HEK293 (cell line): ENCODE measurements around the gene FBXW5.

Experiments used
- CTCF ChIA-PET: fragments of 350-600 bp; formaldehyde crosslinking; extraction: SDS; loops from one replicate; lab custom pipeline; 2021; ENCODE audit warnings: antibody characterized with exemption; lab: Yijun Ruan, JAX
- POLR2A ChIA-PET: fragments of 300-600 bp; formaldehyde crosslinking; extraction: SDS; loops from one replicate; lab custom pipeline; 2020; ENCODE audit warnings: antibody characterized with exemption, inconsistent platforms; lab: Yijun Ruan, JAX
- H3K27ac ChIP-seq: fragments of 200-500 bp; sonication (Bioruptor generic); 2 replicates; pipeline ENCODE4 v1.5.1; 2014; ENCODE audit warnings: low read depth, low read length, control low read depth, inconsistent platforms; ENCODE audit errors: extremely low read depth
- H3K36me3 ChIP-seq, 2 experiments: fragments of 200-500 bp in 1 of 2; sonication (Bioruptor generic) in 1 of 2; 1 replicate in 1 of 2; 2 replicates in 1 of 2; pipeline ENCODE4 v1.5.1; 2014 to 2017; ENCODE audit warnings: inconsistent platforms in 2 of 2, low read length in 2 of 2; ENCODE audit not compliant: control insufficient read depth in 2 of 2, insufficient read depth in 1 of 2
- H3K4me1 ChIP-seq: fragments of 200-500 bp; sonication (Bioruptor generic); 2 replicates; pipeline ENCODE4 v1.5.1; 2014; ENCODE audit warnings: mild to moderate bottlenecking, low read length, inconsistent platforms; ENCODE audit not compliant: control insufficient read depth, insufficient read depth
- H3K4me3 ChIP-seq: 2 replicates; pipeline ENCODE4 v1.5.1; 2011; ENCODE audit warnings: low read depth, mild to moderate bottlenecking, control low read depth, low read length, moderate library complexity
- H3K9me3 ChIP-seq: fragments of 200-500 bp; sonication (Bioruptor generic); 2 replicates; pipeline ENCODE4 v1.5.1; 2014; ENCODE audit warnings: low read depth, low read length, inconsistent platforms; ENCODE audit not compliant: control insufficient read depth, insufficient read depth
- MEIS1 ChIP-seq: sonication (generic); formaldehyde crosslinking; IDR thresholded peaks from 2 replicates; pipeline ENCODE4 v1.8.1; 2022; ENCODE audit warnings: missing genetic modification reagents, mild to moderate bottlenecking, borderline replicate concordance
- SALL2 ChIP-seq: fragments of 450-650 bp; formaldehyde crosslinking; IDR thresholded peaks from 2 replicates; pipeline ENCODE4 v1.5.0; 2017; ENCODE audit warnings: missing biosample characterization, mild to moderate bottlenecking, missing genetic modification characterization, borderline replicate concordance
- SETDB1 ChIP-seq: IDR thresholded peaks from one replicate; pipeline ENCODE4 v1.6.1; 2017; ENCODE audit warnings: mild to moderate bottlenecking, low read length, moderate library complexity, mixed read lengths; ENCODE audit not compliant: insufficient read length
- WT1 ChIP-seq: fragments of 450-650 bp; formaldehyde crosslinking; IDR thresholded peaks from 2 replicates; pipeline ENCODE4 v1.5.1; 2016; ENCODE audit warnings: missing biosample characterization, missing genetic modification characterization
- ZBTB10 ChIP-seq: fragments of 450-650 bp; formaldehyde crosslinking; IDR thresholded peaks from 2 replicates; pipeline ENCODE4 v1.5.1; 2016; ENCODE audit warnings: missing biosample characterization, missing genetic modification characterization
- ZNF138 ChIP-seq: fragments of 450-650 bp; formaldehyde crosslinking; IDR thresholded peaks from 2 replicates; pipeline ENCODE4 v1.5.1; 2016; ENCODE audit warnings: missing biosample characterization, missing genetic modification characterization, borderline replicate concordance
- ZNF140 ChIP-seq: fragments of 450-650 bp; formaldehyde crosslinking; IDR thresholded peaks from 2 replicates; pipeline ENCODE4 v1.5.1; 2016; ENCODE audit warnings: missing biosample characterization, missing genetic modification characterization
- ZNF146 ChIP-seq: fragments of 450-650 bp; formaldehyde crosslinking; IDR thresholded peaks from 2 replicates; pipeline ENCODE4 v1.5.1; 2016; ENCODE audit warnings: missing biosample characterization, missing genetic modification characterization
- ZNF155 ChIP-seq: fragments of 450-650 bp; formaldehyde crosslinking; IDR thresholded peaks from 2 replicates; pipeline ENCODE4 v1.5.1; 2016; ENCODE audit warnings: missing biosample characterization, missing genetic modification characterization
- ZNF23 ChIP-seq: fragments of 450-650 bp; formaldehyde crosslinking; IDR thresholded peaks from 2 replicates; pipeline ENCODE4 v1.5.1; 2016; ENCODE audit warnings: missing biosample characterization, missing genetic modification characterization, borderline replicate concordance
- ZNF266 ChIP-seq: fragments of 450-650 bp; formaldehyde crosslinking; IDR thresholded peaks from 2 replicates; pipeline ENCODE4 v1.5.1; 2016; ENCODE audit warnings: missing biosample characterization, missing genetic modification characterization, low read depth
- ZNF449 ChIP-seq: fragments of 450-650 bp; formaldehyde crosslinking; IDR thresholded peaks from 2 replicates; pipeline ENCODE4 v1.5.1; 2017; ENCODE audit warnings: missing biosample characterization, mild to moderate bottlenecking, missing genetic modification characterization, moderate library complexity
- ZNF488 ChIP-seq: fragments of 450-650 bp; formaldehyde crosslinking; IDR thresholded peaks from 2 replicates; pipeline ENCODE4 v1.5.1; 2016; ENCODE audit warnings: missing biosample characterization, missing genetic modification characterization
- ZNF501 ChIP-seq: fragments of 450-650 bp; formaldehyde crosslinking; IDR thresholded peaks from 2 replicates; pipeline ENCODE4 v1.5.1; 2016; ENCODE audit warnings: missing biosample characterization, missing genetic modification characterization
- ZNF548 ChIP-seq: fragments of 450-650 bp; formaldehyde crosslinking; IDR thresholded peaks from 2 replicates; pipeline ENCODE4 v1.5.1; 2016; ENCODE audit warnings: missing biosample characterization, missing genetic modification characterization
- ZNF654 ChIP-seq: fragments of 450-650 bp; formaldehyde crosslinking; IDR thresholded peaks from 2 replicates; pipeline ENCODE4 v1.5.1; 2016; ENCODE audit warnings: low read depth, missing biosample characterization, missing genetic modification characterization
- ZNF776 ChIP-seq: fragments of 450-650 bp; formaldehyde crosslinking; IDR thresholded peaks from 2 replicates; pipeline ENCODE4 v1.5.0; 2017; ENCODE audit warnings: missing biosample characterization, missing genetic modification characterization, borderline replicate concordance
- ZXDB ChIP-seq: fragments of 450-650 bp; formaldehyde crosslinking; IDR thresholded peaks from 2 replicates; pipeline ENCODE4 v1.5.1; 2016; ENCODE audit warnings: missing biosample characterization, missing genetic modification characterization
- TF ChIP-seq, protein P1 (sequence below): fragments of 450-650 bp; formaldehyde crosslinking; IDR thresholded peaks from 2 replicates; pipeline ENCODE4 v1.5.1; 2016; ENCODE audit warnings: missing biosample characterization, missing genetic modification characterization
- TF ChIP-seq, protein P2 (sequence below): IDR thresholded peaks from 2 replicates; pipeline ENCODE4 v1.6.1; 2011; ENCODE audit warnings: mild to moderate bottlenecking, low read depth, low read length, borderline replicate concordance
- TF ChIP-seq, protein P3 (sequence below): fragments of 450-650 bp; formaldehyde crosslinking; IDR thresholded peaks from 2 replicates; pipeline ENCODE4 v1.5.1; 2016; ENCODE audit warnings: missing biosample characterization, missing genetic modification characterization

Gene FBXW5

GRCh38 chr9:136950656-136951276 lies 6.2 kb upstream of the FBXW5 start:
- Histone ChIP-seq H3K4me1 (no peaks in the 10 kb centered on the region; the same call in 1 of the 2 replicates), H3K27ac (peak overlapping the region; percentile 76; the same call in 1 of the 2 replicates), H3K4me3 (no peak overlapping the region; the same call in 1 of the 2 replicates), H3K36me3 (no peaks in the 10 kb centered on the region), H3K9me3 (no peaks in the 10 kb centered on the region)
- CTCF ChIA-PET, result interaction anchor here (0.9 to 1.4 kb wide), 3 partner anchors 25 to 84 kb away, joined by 3 to 5 read pairs (median 4); partner anchors contain the start of gene PAXX
- POLR2A ChIA-PET, result interaction anchor here (0.5 to 4.9 kb wide), 5 partner anchors 15 to 136 kb away, joined by 3 to 24 read pairs (median 3); partner anchors contain the start of genes PAXX and SAPCD2
- no peak for TF ChIP-seq ZNF654 (tag by site-specific recombination)
- TF ChIP-seq ZNF138 (tag by site-specific recombination), result no peak
- TF ChIP-seq WT1 (tag by site-specific recombination), result no peak
- no peak for TF ChIP-seq ZNF449 (tag by site-specific recombination)
- TF ChIP-seq ZNF155, result no peak
- TF ChIP-seq ZNF23, result no peak

- Histone ChIP-seq H3K36me3 (no peaks in the 10 kb centered on the region), H3K4me1 (no peaks in the 10 kb centered on the region; the same call in 1 of the 2 replicates), H3K4me3 (peak overlapping the region; percentile 55), H3K9me3 (no peaks in the 10 kb centered on the region), H3K27ac (peak overlapping the region; percentile 76)
- CTCF ChIA-PET, result interaction anchor here (0.6 to 1.4 kb wide), 2 partner anchors 20 to 26 kb away, joined by 3 to 5 read pairs; no protein-coding TSS in a partner anchor
- POLR2A ChIA-PET, result interaction anchor here (0.5 to 4.9 kb wide), 6 partner anchors 43 to 223 kb away, joined by 3 to 24 read pairs (median 3); partner anchors contain the start of genes CLIC3, PAXX and SAPCD2
- TF ChIP-seq SETDB1 (no peak), ZNF146 (no peak), MEIS1 (CRISPR knock-in tag) (no peak), ZNF776 (tag by site-specific recombination) (no peak), ZNF266 (tag by site-specific recombination) (no peak), ZNF548 (tag by site-specific recombination) (no peak), ZBTB10 (tag by site-specific recombination) (peak; percentile 72; the same call in 1 of the 2 replicates), ZNF488 (tag by site-specific recombination) (no peak), ZXDB (tag by site-specific recombination) (peak; percentile 61; the same call in 1 of the 2 replicates), ZNF501 (no peak; the same call in 1 of the 2 replicates), SALL2 (tag by site-specific recombination) (no peak), ZNF140 (tag by site-specific recombination) (no peak)
- TF ChIP-seq, protein P1, sequence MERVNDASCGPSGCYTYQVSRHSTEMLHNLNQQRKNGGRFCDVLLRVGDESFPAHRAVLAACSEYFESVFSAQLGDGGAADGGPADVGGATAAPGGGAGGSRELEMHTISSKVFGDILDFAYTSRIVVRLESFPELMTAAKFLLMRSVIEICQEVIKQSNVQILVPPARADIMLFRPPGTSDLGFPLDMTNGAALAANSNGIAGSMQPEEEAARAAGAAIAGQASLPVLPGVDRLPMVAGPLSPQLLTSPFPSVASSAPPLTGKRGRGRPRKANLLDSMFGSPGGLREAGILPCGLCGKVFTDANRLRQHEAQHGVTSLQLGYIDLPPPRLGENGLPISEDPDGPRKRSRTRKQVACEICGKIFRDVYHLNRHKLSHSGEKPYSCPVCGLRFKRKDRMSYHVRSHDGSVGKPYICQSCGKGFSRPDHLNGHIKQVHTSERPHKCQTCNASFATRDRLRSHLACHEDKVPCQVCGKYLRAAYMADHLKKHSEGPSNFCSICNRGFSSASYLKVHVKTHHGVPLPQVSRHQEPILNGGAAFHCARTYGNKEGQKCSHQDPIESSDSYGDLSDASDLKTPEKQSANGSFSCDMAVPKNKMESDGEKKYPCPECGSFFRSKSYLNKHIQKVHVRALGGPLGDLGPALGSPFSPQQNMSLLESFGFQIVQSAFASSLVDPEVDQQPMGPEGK (tag by site-specific recombination), result peak; percentile 92
- TF ChIP-seq, protein P2, sequence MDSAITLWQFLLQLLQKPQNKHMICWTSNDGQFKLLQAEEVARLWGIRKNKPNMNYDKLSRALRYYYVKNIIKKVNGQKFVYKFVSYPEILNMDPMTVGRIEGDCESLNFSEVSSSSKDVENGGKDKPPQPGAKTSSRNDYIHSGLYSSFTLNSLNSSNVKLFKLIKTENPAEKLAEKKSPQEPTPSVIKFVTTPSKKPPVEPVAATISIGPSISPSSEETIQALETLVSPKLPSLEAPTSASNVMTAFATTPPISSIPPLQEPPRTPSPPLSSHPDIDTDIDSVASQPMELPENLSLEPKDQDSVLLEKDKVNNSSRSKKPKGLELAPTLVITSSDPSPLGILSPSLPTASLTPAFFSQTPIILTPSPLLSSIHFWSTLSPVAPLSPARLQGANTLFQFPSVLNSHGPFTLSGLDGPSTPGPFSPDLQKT, result no peak
- TF ChIP-seq, protein P3, sequence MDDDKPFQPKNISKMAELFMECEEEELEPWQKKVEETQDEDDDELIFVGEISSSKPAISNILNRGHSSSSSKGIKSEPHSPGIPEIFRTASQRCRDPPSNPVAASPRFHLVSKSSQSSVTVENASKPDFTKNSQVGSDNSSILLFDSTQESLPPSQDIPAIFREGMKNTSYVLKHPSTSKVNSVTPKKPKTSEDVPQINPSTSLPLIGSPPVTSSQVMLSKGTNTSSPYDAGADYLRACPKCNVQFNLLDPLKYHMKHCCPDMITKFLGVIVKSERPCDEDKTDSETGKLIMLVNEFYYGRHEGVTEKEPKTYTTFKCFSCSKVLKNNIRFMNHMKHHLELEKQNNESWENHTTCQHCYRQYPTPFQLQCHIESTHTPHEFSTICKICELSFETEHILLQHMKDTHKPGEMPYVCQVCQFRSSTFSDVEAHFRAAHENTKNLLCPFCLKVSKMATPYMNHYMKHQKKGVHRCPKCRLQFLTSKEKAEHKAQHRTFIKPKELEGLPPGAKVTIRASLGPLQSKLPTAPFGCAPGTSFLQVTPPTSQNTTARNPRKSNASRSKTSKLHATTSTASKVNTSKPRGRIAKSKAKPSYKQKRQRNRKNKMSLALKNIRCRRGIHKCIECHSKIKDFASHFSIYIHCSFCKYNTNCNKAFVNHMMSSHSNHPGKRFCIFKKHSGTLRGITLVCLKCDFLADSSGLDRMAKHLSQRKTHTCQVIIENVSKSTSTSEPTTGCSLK (tag by site-specific recombination), result no peak
These were observed 5.5 kb upstream of the FBXW5 start for GRCh38 chr9:136949817-136950655.
